D721Med (cell line): ENCODE data around the gene LETM1.

ENCODE experiments used
- DNase-seq: peaks from one replicate; pipeline ENCODE4 v3.0.0; 2011; ENCODE audit warnings: low spot score; ENCODE audit not compliant: insufficient read length
- FAIRE-seq: peaks from 2 replicates; lab custom pipeline; 2011; peaks lifted over from hg19 to GRCh38; lab: Jason Lieb, UNC
- CTCF ChIP-seq: IDR thresholded peaks from 2 replicates; pipeline ENCODE4 v1.5.1; 2012; ENCODE audit warnings: mild to moderate bottlenecking, control low read depth; ENCODE audit not compliant: insufficient read depth; ENCODE audit errors: missing control alignments

Gene LETM1

DNA sequence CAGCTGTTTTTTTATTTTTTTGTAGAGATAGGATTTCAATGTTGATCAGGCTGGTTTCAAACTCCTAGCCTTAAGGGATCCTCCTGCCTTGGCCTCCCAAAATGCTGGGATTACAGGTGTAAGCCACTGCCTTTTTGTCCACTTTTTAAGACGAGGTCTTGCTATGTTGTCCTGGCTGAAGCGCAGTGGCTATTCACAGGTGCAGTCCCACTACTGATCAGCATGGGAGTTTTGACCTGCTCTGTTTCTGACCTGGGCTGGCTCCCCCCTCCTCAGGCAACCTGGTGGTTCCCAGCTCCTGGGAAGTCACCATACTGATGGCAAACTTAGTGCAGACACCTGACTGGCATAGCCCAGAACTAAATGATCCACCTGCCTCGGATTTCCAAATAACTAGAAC lies 13.0 kb upstream of the LETM1 start:
- FAIRE-seq: no peak
- no peak for TF ChIP-seq CTCF
- no peak for DNase-seq

DNA sequence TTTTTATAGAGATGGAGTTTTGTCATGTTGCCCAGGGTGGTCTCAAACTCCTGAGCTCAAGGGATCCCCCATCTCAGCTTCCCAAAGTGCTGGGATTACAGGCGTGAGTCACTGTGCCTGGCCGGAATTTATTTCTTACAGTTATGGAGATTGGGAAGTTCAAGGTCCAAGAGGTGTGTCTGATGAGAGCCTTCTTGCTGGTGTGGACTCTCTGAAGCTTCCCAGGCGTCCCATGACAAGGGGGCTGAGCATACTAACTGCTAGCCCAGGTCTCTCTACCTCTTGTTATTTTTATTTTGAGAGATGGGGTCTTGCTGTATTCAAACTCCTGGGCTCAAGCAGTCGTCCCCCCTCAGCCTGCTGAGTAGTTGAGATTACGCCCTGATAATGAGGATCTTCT lies 12.3 kb upstream of the LETM1 start:
- no peak for FAIRE-seq
- DNase-seq: no peak
- TF ChIP-seq CTCF: no peak

DNA sequence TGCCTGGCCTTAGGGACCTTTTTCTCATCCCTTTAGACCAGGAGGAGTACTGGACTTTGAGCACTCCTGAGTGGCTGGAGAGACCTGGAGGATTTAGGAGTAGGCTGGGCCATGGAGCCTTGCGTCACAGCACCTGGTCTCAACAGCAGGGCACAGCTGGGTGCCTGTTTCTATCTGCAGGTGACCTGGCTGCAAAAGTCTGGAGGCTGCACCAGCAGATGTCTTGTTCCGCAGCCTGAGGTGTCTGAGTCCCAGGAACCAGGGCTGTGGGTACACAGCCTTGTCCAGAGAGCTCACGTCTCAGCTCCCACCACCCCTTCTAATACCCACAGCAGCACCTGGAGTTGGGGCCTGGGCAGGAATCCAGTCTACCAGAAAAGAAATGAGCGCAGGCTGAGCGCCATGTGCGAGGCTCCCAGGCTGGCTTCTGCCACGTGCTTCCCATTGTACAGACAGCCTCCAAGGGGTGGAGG lies 10.3 kb upstream of the LETM1 start:
- FAIRE-seq (no peak), DNase-seq (no peak)
- no peak for TF ChIP-seq CTCF

- FAIRE-seq (no peak), DNase-seq (no peak)
- TF ChIP-seq CTCF: no peak
Observed at GRCh38 chr4:1864076-1865008, 8.4 kb upstream of the LETM1 start.

DNA sequence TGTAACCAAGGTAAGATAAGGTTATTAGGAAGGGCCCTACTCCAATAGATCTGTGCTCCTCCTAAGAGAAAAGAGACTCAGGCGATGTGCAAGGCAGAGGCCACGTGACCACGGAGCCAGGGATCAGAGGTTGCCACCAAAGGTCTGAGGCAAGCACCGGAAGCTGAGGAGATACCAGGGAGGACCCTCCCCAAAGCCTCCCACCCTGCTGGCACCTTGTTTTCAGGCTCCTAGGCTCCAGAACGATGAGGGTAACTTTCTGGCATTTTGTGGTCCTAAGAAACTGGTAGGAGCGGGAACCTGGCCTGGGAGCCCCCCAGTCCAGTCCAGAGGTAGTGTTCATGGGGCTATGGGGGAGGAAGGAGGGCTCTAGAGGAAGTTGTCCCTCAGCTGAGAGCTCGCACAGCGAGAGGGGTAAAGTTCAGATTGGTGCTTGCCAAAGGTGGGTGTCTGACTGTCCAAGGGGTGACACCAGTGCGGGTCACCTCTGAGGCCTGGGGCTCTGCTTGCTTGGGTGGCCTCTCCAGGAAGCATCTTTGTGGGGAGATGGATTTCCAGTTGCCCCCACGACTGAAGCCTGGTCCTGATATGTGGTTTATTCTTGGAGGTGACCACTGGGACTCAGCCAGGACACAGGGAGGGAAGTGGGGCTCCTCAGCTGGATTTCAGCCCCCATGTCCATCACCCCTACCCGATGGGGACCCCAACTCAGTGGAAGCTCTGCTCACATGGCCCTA lies 7.5 kb upstream of the LETM1 start:
- FAIRE-seq: no peak
- DNase-seq: no peak
- TF ChIP-seq CTCF: no peak

- FAIRE-seq: no peak
- no peak for TF ChIP-seq CTCF
- DNase-seq: no peak
Observed at GRCh38 chr4:1862961-1863296, 7.0 kb upstream of the LETM1 start.
